ENCODE measurements around the gene ASPSCR1.
"Not testable (repeated sequence)": the region's sequence is repeated elsewhere in the genome, so short reads cannot be mapped to it uniquely, and the experiment has no call there.

- TF ChIP-seq CTCF (conservative IDR thresholded peaks at IDR 0.05; ENCODE audit: low read length); EZH2phosphoT487 (IDR thresholded peaks at IDR 0.05; ENCODE audit: borderline replicate concordance, low read depth, low read length): not testable (repeated sequence)
These were observed 61.5 kb downstream of the ASPSCR1 start for GRCh38 chr17:82038796-82039409.
